NCI-H1930 (cell line): Measurements from ENCODE around the gene MED26.
"Not testable (repeated sequence)": the region's sequence is repeated elsewhere in the genome, so short reads cannot be mapped to it uniquely, and the experiment has no call there.

Source experiments
- DNase-seq, 2 experiments: peaks; one replicate each; lab custom pipeline; 2025; lab: John Stamatoyannopoulos, UW

Gene MED26

GRCh38 chr19:16573296-16573695 lies 54.7 kb downstream of the MED26 start:
- no peak for DNase-seq

- DNase-seq = peak; percentile 86 to 90
Observed at GRCh38 chr19:16572332-16573211, 55.4 kb downstream of the MED26 start, which contains the start of gene SLC35E1. SLC35E1 (minus strand) TSS chr19:16572415; CDS start chr19:16572364, 51 bp downstream.

GRCh38 chr19:16571822-16572331 lies 56.1 kb downstream of the MED26 start:
- DNase-seq = no peak

- DNase-seq = no peak
Observed at GRCh38 chr19:16571283-16571682, 56.7 kb downstream of the MED26 start.

- no peak for DNase-seq
Observed at GRCh38 chr19:16569609-16570320, 58.2 kb downstream of the MED26 start.

GRCh38 chr19:16566702-16567101 lies 61.3 kb downstream of the MED26 start:
- DNase-seq = no peak

- DNase-seq = no peak
Observed at GRCh38 chr19:16566161-16566560, 61.8 kb downstream of the MED26 start.

GRCh38 chr19:16564842-16565241 lies 63.2 kb downstream of the MED26 start:
- DNase-seq = no peak

- no peak for DNase-seq
Observed at GRCh38 chr19:16562608-16563025, 65.4 kb downstream of the MED26 start.

- no peak for DNase-seq
Observed at GRCh38 chr19:16561382-16561781, 66.6 kb downstream of the MED26 start.

GRCh38 chr19:16559780-16560276 lies 68.2 kb downstream of the MED26 start:
- DNase-seq = no peak

GRCh38 chr19:16554776-16555175 lies 73.2 kb downstream of the MED26 start:
- DNase-seq = no peak

- not testable (repeated sequence) for DNase-seq
Observed at GRCh38 chr19:16551902-16552301, 76.1 kb downstream of the MED26 start.

GRCh38 chr19:16548956-16549355 lies 79.0 kb downstream of the MED26 start:
- DNase-seq = no peak

GRCh38 chr19:16544473-16545231 lies 83.4 kb downstream of the MED26 start:
- DNase-seq = no peak

GRCh38 chr19:16543734-16544133 lies 84.3 kb downstream of the MED26 start:
- DNase-seq = not testable (repeated sequence)

GRCh38 chr19:16542910-16543472 lies 85.0 kb downstream of the MED26 start:
- DNase-seq = no peak

- peak; percentile 80 to 90 for DNase-seq
Observed at GRCh38 chr19:16542045-16542909, 85.7 kb downstream of the MED26 start, which contains the start of gene CHERP. CHERP (minus strand) TSS chr19:16542437; CDS start chr19:16542378, 59 bp downstream.

- DNase-seq = no peak
Observed at GRCh38 chr19:16541526-16542044, 86.4 kb downstream of the MED26 start.

- no peak for DNase-seq
Observed at GRCh38 chr19:16540948-16541347, 87.1 kb downstream of the MED26 start.
